Activated T-helper 1 cell treated with Interleukin-2 at 50 U/mL for 16 hours (primary cell): ENCODE data around the gene GPR139.

ENCODE experiments used
- DNase-seq: peaks from one replicate; pipeline ENCODE4 v3.0.0-alpha.2; 2020; ENCODE audit warnings: low read depth

The GPR139 gene

GRCh38 chr16:20073203-20074098 is at the start of gene GPR139:
TSS of gene GPR139 (minus strand) at chr16:20073890. CDS start at chr16:20073616, 274 bp downstream.
- no peak for DNase-seq

GRCh38 chr16:20122011-20122410 is 48.3 kb upstream of the GPR139 start:
- DNase-seq, result no peak

GRCh38 chr16:20114356-20114755 is 40.7 kb upstream of the GPR139 start:
- DNase-seq, result no peak

- no peak for DNase-seq
Observed at GRCh38 chr16:20111143-20111542, 37.5 kb upstream of the GPR139 start.

DNA sequence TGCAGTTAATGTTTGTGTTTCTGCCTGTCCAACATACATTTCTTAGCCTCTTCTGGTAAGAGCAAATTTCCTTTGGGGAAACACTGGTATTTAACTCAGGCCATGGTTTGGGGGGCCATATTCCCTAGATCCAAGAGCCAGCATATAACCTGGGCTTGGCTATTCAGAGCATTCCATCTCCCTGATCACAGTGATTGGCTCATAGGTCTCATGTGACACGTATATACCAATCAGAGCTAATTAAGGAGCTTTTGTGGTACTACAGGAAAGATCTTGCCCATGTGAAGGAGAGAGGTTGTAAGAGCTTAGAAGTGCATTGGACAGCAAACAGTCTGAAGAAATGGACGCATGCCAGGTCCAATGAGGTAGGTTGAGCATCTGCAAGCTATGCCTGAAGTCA is 33.4 kb upstream of the GPR139 start:
- no peak for DNase-seq

DNA sequence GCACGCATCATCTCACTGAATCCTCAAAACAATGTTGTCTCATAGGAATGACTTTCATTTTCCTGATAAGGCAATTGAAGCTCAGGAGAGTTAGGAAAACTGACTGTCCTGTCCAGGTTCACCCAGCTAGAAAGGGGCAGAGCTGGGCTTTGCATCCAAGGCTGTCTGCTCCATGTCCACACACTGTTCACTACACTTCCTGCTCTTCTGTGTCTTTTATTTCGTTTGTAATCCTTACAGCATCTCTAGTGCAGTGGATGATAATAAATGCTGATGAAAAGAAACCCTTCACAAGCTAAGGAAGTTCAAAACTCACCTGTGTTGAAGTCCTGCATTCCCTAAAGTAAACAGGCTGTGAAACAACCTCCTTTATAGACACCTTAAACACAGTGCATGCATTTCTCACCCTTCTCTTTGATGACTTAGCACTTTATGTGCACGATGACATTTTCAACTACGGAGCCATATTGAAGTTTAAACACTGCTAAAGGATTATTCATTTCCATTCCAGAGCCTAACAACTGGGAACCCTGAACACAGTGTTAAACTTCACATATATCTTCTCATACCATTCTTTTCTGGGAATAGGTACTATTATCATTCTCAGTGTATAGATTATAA is 31.0 kb upstream of the GPR139 start:
- DNase-seq, result no peak

- DNase-seq, result no peak
Observed at GRCh38 chr16:20102521-20102920, 28.8 kb upstream of the GPR139 start.

GRCh38 chr16:20102021-20102420 is 28.3 kb upstream of the GPR139 start:
- DNase-seq, result no peak

DNA sequence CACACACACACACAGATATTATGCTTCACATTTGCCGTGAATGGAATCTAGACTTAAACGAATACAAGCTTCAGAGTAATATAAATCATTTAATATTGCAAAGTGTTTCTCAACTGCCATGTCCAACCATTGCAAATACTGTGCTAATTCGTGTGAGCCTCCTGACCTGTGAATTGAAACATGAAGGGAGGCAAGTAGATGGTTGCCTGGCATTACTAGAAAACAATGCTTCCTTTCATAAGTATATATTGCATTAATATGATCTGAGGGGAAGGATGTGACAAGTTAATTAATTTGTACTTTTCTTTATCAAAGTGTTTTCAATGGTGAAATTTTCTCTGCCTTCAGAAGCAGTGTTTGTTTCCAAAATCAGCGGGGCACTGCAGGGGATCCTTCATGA is 25.7 kb upstream of the GPR139 start:
- no peak for DNase-seq

GRCh38 chr16:20094157-20094556 is 20.5 kb upstream of the GPR139 start:
- no peak for DNase-seq

- no peak for DNase-seq
Observed at GRCh38 chr16:20089246-20089965, 15.7 kb upstream of the GPR139 start.

DNA sequence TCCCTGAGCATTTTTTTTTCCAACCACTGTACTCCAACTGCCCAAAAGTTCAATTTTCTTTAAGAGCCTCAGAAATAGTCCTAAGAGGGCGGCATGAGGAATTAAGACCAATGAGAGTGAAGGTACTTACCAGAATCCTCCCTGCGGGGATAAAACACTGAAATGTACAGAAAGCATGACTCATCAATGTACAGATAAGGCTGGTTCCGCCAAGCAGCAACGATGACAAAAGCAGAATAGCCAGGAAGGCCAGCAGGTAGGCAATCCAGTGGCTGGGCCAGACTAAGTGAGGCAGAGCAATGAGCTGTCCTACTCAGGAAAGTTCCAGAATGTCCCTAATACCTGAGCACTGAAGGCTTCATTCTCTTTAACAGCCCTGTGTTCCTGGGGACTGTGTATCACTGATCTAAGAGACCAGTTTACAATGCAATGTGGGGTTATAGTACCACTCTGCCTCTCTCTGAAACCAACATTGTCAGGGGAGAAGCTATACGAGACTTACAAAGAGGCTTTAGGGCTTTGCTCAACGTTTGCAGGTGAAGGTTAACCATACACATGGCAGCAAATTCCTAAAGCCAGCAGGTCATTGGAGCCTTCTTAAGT is 11.0 kb upstream of the GPR139 start:
- no peak for DNase-seq

DNA sequence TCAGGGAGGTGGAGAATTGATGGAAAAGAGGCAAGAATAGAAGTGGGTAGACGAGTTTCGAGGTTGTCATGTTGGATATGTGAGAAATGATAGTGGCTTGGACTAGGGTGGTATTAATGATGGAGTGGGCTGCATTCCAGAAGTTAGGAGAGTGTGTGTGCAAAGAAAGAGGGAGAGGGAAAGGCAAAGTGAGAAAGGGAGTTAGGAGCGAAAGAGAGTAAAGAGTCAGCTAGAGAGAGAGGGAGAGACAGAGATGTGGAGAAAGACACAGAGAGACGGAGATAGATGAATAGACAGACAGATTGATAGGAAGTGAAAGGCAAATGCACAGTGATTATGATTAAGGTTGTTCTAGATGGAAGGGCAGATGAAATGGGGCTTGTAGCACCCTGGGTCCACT is 5.4 kb upstream of the GPR139 start:
- DNase-seq, result no peak

- DNase-seq, result no peak
Observed at GRCh38 chr16:20075243-20075642, 1.6 kb upstream of the GPR139 start.

DNA sequence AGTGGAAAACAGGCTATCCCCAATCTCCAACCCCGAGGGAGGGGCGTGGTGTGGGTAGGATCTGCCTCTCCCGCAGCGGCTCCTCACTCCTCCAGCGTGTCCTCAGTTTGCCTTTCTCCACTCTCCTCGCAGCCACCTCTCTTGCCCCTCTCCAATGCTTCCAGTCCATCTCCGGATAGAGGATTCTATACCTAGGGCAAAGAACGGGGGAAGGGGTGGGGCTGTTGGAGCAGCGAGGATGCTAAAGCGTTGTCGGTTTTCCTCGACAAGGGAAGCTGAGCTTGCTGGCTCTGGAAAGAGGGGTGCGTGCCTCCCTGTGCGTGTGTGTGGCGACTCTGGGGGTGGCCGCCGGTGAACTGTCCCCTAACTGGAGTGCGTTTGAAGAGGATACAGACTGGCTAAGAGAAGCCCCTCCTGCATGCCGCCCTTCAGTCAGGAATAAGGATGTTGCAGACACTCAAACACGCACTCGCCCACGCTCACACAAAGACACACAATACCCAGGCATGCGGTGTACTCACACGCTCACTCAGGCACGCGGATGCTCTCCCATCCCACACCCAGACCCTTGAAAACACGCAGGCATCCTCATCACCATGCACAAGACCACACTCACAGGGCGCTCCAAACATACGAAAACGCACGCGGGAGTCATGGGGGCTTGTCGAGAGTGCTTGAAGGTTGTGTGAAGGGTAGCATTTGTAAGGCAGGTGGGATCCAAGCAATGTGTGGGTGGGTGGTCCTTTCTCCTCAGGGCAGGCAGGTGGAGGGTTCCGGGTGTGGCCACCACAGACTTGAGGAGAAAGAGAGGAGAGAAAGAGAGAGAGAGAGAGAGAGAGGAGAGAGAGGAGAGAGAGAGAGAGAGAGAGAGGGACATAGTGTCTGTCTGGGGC is 655 bp upstream of the GPR139 start:
- no peak for DNase-seq

DNA sequence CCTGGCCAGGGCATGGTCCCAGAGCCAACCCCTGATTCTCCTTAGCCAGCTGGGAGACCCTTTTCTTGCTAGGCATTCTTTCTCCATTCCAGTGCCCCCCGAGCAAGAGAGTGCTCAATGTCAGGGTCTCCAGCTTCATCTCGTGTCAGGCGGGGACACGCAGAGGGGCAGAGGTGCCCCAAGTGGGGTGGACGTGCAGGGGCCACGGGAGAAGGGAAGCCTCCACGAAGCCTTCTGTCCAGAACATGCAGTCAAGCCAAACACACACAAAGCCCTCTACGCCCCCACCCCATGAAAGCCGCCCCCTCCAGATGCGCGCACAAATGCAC is 852 bp downstream of the GPR139 start:
- DNase-seq, result no peak

GRCh38 chr16:20072146-20072873 is 1.4 kb downstream of the GPR139 start:
- no peak for DNase-seq

- DNase-seq, result no peak
Observed at GRCh38 chr16:20064931-20065330, 8.8 kb downstream of the GPR139 start.

GRCh38 chr16:20064520-20064919 is 9.2 kb downstream of the GPR139 start:
- DNase-seq, result no peak

- DNase-seq, result no peak
Observed at GRCh38 chr16:20061132-20061531, 12.6 kb downstream of the GPR139 start.

- DNase-seq, result no peak
Observed at GRCh38 chr16:20056436-20056835, 17.3 kb downstream of the GPR139 start.
